HepG2 (cell line): ENCODE results near the gene FN1. TPM values are rescaled to one million over a fixed set of nuclear protein-coding genes. Genes with fewer than 3 reads are reported as not detected.
A peak's percentile ranks its signal among the peaks of the same experiment; 100 is the strongest.

Experiments used
- GFI1 ChIP-seq: sonication (generic); formaldehyde crosslinking; IDR thresholded peaks from 2 replicates; pipeline ENCODE4 v1.5.0; 2020; ENCODE audit warnings: missing genetic modification reagents, mild to moderate bottlenecking, borderline replicate concordance
- HCFC1 ChIP-seq: fragments of 150-350 bp; IDR thresholded peaks from 2 replicates; pipeline ENCODE4 v1.6.1; 2014; ENCODE audit warnings: low read depth, low read length
- NFYC ChIP-seq: IDR thresholded peaks from 2 replicates; pipeline ENCODE4 v1.6.1; 2016; ENCODE audit warnings: missing genetic modification reagents, missing compliant biosample characterization
- PPARG ChIP-seq: conservative IDR thresholded peaks from 2 replicates; pipeline ENCODE4 v1.6.1; 2016; ENCODE audit warnings: missing biosample characterization, missing genetic modification reagents
- PRPF4 ChIP-seq: fragments of 200-400 bp; formaldehyde crosslinking; IDR thresholded peaks from 2 replicates; pipeline ENCODE4 v1.6.1; 2016; ENCODE audit warnings: low read length, low read depth; ENCODE audit not compliant: poor library complexity, severe bottlenecking
- RBAK ChIP-seq: sonication (generic); formaldehyde crosslinking; IDR thresholded peaks from 2 replicates; pipeline ENCODE4 v1.5.1; 2020; ENCODE audit warnings: mild to moderate bottlenecking, missing genetic modification reagents
- SALL1 ChIP-seq: sonication (generic); formaldehyde crosslinking; IDR thresholded peaks from 2 replicates; pipeline ENCODE4 v1.8.0; 2022; ENCODE audit warnings: mild to moderate bottlenecking, missing genetic modification reagents
- SIX1 ChIP-seq: sonication (generic); formaldehyde crosslinking; IDR thresholded peaks from 2 replicates; pipeline ENCODE4 v1.4.0; 2020; ENCODE audit warnings: missing genetic modification reagents, borderline replicate concordance
- ZBTB42 ChIP-seq: sonication (generic); formaldehyde crosslinking; IDR thresholded peaks from 2 replicates; pipeline ENCODE4 v1.5.0; 2020; ENCODE audit warnings: mild to moderate bottlenecking, missing genetic modification reagents
- ZNF558 ChIP-seq: sonication (generic); formaldehyde crosslinking; IDR thresholded peaks from 2 replicates; pipeline ENCODE4 v1.9.0; 2022; ENCODE audit warnings: mild to moderate bottlenecking, missing genetic modification reagents, borderline replicate concordance
- ZNF816 ChIP-seq: sonication (generic); formaldehyde crosslinking; IDR thresholded peaks from 2 replicates; pipeline ENCODE4 v1.8.0; 2022; ENCODE audit warnings: missing genetic modification reagents, mild to moderate bottlenecking, borderline replicate concordance
- polyA plus RNA-seq, 8 experiments: library from polyadenylated mRNA; depleted of rRNA in 3 of 8; stranded (reverse) in 7 of 8; unstranded in 1 of 8; fragments of >200 nt; fragmentation: Illumina TruSeq in 4 of 8; extraction: Trizol in 4 of 8; gene quantifications; 2 replicates each; pipeline versions ENCODE4 v1.2.1 to v1.2.3, GENCODE V29; 2011 to 2016; ENCODE audit warnings: low read depth in 4 of 8, missing spikeins in 1 of 8, mixed read lengths in 1 of 8; ENCODE audit not compliant: insufficient read depth in 1 of 8
- total RNA-seq, 5 experiments: library from RNA; depleted of rRNA; stranded (reverse); fragments of >200 nt; fragmentation: Illumina TruSeq; extraction: Trizol; gene quantifications; 2 replicates each; pipeline ENCODE4 v1.2.3, GENCODE V29; 2016; ENCODE audit warnings: low read depth in 1 of 5
- TF ChIP-seq, protein P1 (sequence below): conservative IDR thresholded peaks from 2 replicates; pipeline ENCODE4 v1.6.1; 2018; ENCODE audit warnings: missing genetic modification reagents
- TF ChIP-seq, protein P2 (sequence below): sonication (generic); formaldehyde crosslinking; IDR thresholded peaks from 2 replicates; pipeline ENCODE4 v1.4.0; 2020; ENCODE audit warnings: mild to moderate bottlenecking, missing genetic modification reagents
- TF ChIP-seq, protein P3 (sequence below): sonication (generic); formaldehyde crosslinking; IDR thresholded peaks from 2 replicates; pipeline ENCODE4 v1.8.1; 2022; ENCODE audit warnings: mild to moderate bottlenecking, missing genetic modification reagents

The FN1 gene
- total and polyA plus RNA-seq, 2 of the 13 experiments (the other 11 are each of a cell fraction or from before 2014, with no cell fraction given), result 1,847 to 6,471 TPM

DNA sequence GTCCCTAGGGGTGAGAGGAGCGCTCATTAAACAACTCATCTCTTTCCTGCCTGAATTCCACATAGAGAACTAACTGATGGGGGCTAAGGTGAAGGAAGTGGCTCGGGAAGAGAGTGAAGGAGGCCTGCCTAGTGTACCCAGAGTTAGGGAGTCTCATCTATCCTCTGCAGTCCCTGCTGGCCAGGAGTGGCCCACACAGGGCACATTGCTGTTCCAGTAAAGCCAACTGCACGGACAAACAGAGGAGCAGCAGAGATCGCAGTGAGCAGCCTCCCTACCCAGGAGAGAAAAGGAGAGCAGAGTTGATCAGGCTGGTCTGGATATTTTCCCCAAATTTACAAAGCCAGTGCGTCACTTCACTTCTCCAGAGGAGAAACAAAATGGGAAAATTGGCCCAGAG, 16.9 kb upstream of the FN1 start (continued):
- no peak for TF ChIP-seq ZNF816 (CRISPR knock-in tag)
- TF ChIP-seq GFI1, result no peak
- TF ChIP-seq, protein P1, sequence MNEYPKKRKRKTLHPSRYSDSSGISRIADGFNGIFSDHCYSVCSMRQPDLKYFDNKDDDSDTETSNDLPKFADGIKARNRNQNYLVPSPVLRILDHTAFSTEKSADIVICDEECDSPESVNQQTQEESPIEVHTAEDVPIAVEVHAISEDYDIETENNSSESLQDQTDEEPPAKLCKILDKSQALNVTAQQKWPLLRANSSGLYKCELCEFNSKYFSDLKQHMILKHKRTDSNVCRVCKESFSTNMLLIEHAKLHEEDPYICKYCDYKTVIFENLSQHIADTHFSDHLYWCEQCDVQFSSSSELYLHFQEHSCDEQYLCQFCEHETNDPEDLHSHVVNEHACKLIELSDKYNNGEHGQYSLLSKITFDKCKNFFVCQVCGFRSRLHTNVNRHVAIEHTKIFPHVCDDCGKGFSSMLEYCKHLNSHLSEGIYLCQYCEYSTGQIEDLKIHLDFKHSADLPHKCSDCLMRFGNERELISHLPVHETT (CRISPR knock-in tag), result no peak
- TF ChIP-seq, protein P2, sequence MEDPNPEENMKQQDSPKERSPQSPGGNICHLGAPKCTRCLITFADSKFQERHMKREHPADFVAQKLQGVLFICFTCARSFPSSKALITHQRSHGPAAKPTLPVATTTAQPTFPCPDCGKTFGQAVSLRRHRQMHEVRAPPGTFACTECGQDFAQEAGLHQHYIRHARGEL (CRISPR knock-in tag), result no peak
- TF ChIP-seq SIX1, result no peak
- no peak for TF ChIP-seq ZBTB42 (CRISPR knock-in tag)
- TF ChIP-seq PRPF4, result peak; percentile 40
- TF ChIP-seq NFYC (CRISPR knock-in tag), result no peak
- no peak for TF ChIP-seq HCFC1
- no peak for TF ChIP-seq PPARG (CRISPR knock-in tag)
- TF ChIP-seq SALL1 (CRISPR knock-in tag), result peak; percentile 16; the same call in 1 of the 2 replicates
- no peak for TF ChIP-seq RBAK (CRISPR knock-in tag)
- TF ChIP-seq ZNF558 (CRISPR knock-in tag), result no peak
- TF ChIP-seq, protein P3, sequence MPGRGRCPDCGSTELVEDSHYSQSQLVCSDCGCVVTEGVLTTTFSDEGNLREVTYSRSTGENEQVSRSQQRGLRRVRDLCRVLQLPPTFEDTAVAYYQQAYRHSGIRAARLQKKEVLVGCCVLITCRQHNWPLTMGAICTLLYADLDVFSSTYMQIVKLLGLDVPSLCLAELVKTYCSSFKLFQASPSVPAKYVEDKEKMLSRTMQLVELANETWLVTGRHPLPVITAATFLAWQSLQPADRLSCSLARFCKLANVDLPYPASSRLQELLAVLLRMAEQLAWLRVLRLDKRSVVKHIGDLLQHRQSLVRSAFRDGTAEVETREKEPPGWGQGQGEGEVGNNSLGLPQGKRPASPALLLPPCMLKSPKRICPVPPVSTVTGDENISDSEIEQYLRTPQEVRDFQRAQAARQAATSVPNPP, result no peak
